Tibial nerve (tissue), 4 donors: Measurements from ENCODE around the gene IPO4.

Experiments
- EP300 ChIP-seq, 2 donors: sonication (generic); formaldehyde crosslinking; IDR thresholded peaks; one replicate each; pipeline ENCODE4 v1.6.1; 2017; ENCODE audit warnings: antibody characterized with exemption in 2 of 2, mild to moderate bottlenecking in 1 of 2
- POLR2A ChIP-seq, 2 donors: fragments of 450-650 bp; IDR thresholded peaks; one replicate each; pipeline ENCODE4 v1.6.1; 2017; ENCODE audit warnings: antibody characterized with exemption in 2 of 2, mild to moderate bottlenecking in 2 of 2, moderate library complexity in 2 of 2
- TF ChIP-seq, protein P1 (sequence below), 5 experiments: fragments of 200-600 bp in 3 of 5; fragments of 450-650 bp in 2 of 5; sonication (generic) in 3 of 5; IDR thresholded peaks; one replicate each; pipeline ENCODE4 v1.5.1; 2016 to 2019; ENCODE audit warnings: antibody characterized with exemption in 5 of 5, mild to moderate bottlenecking in 3 of 5, moderate library complexity in 2 of 5

GRCh38 chr14:24159777-24160498, 28.7 kb downstream of the IPO4 start:
- TF ChIP-seq, protein P1, sequence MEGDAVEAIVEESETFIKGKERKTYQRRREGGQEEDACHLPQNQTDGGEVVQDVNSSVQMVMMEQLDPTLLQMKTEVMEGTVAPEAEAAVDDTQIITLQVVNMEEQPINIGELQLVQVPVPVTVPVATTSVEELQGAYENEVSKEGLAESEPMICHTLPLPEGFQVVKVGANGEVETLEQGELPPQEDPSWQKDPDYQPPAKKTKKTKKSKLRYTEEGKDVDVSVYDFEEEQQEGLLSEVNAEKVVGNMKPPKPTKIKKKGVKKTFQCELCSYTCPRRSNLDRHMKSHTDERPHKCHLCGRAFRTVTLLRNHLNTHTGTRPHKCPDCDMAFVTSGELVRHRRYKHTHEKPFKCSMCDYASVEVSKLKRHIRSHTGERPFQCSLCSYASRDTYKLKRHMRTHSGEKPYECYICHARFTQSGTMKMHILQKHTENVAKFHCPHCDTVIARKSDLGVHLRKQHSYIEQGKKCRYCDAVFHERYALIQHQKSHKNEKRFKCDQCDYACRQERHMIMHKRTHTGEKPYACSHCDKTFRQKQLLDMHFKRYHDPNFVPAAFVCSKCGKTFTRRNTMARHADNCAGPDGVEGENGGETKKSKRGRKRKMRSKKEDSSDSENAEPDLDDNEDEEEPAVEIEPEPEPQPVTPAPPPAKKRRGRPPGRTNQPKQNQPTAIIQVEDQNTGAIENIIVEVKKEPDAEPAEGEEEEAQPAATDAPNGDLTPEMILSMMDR (IDR thresholded peaks at IDR 0.05) = no peak
- TF ChIP-seq EP300 (IDR thresholded peaks at IDR 0.05) (no peak), POLR2A (IDR thresholded peaks at IDR 0.05) (no peak)
